OCI-LY3 (cell line): ENCODE data around the gene TNRC18.

Experiments
- H2AFZ ChIP-seq: fragments of 200-600, 300-600 bp; shearing (Covaris generic); 2 replicates; pipeline ENCODE4 v1.6.0; 2014; ENCODE audit warnings: antibody characterized with exemption, low read depth, low read length
- H3K27ac ChIP-seq: fragments of 200-600, 300-600 bp; sonication (generic); 2 replicates; pipeline ENCODE4 v1.5.1; 2014; ENCODE audit warnings: mild to moderate bottlenecking, low read length, moderate library complexity, mixed read lengths
- H3K27me3 ChIP-seq: fragments of 200-600, 300-600 bp; sonication (generic); 2 replicates; pipeline ENCODE4 v1.6.1; 2014; ENCODE audit warnings: low read depth, low read length, mixed read lengths
- H3K36me3 ChIP-seq: fragments of 200-600, 300-600 bp; sonication (generic); replicated peaks from 2 replicates; pipeline ENCODE3; 2014; ENCODE audit warnings: low read depth, low read length, mixed read lengths
- H3K4me1 ChIP-seq: fragments of 300-600, 200-600 bp; sonication (generic); 2 replicates; pipeline ENCODE4 v1.6.1; 2014; ENCODE audit warnings: low read length, mixed read lengths
- H3K4me2 ChIP-seq: fragments of 200-600, 300-600 bp; sonication (generic); 2 replicates; pipeline ENCODE4 v1.6.1; 2014; ENCODE audit warnings: low read length, mixed read lengths
- H3K4me3 ChIP-seq: fragments of 300-600, 200-600 bp; sonication (generic); 2 replicates; pipeline ENCODE4 v1.5.1; 2014; ENCODE audit warnings: antibody characterized with exemption, mild to moderate bottlenecking, low read length, moderate library complexity
- H3K79me2 ChIP-seq: fragments of 300-600, 200-600 bp; shearing (Covaris generic); 2 replicates; pipeline ENCODE4 v1.6.1; 2014; ENCODE audit warnings: mild to moderate bottlenecking, low read length, mixed read lengths
- H3K9ac ChIP-seq: fragments of 300-600, 200-600 bp; shearing (Covaris generic); 2 replicates; pipeline ENCODE4 v1.6.0; 2014; ENCODE audit warnings: mild to moderate bottlenecking, low read length, moderate library complexity
- H3K9me3 ChIP-seq: fragments of 200-600, 300-600 bp; shearing (Covaris generic); 2 replicates; pipeline ENCODE4 v1.6.1; 2014; ENCODE audit warnings: low read length, mixed read lengths; ENCODE audit not compliant: insufficient read depth
- H4K20me1 ChIP-seq: fragments of 200-600, 300-600 bp; sonication (generic); 2 replicates; pipeline ENCODE4 v1.6.1; 2016; ENCODE audit warnings: low read length, mixed read lengths; ENCODE audit not compliant: insufficient read depth
- EZH2phosphoT487 ChIP-seq: fragments of 200-600 bp; shearing (Covaris generic); IDR thresholded peaks from 2 replicates; pipeline ENCODE4 v1.6.1; 2018; ENCODE audit warnings: antibody characterized with exemption, mixed run types, low read depth
- TF ChIP-seq, protein P1 (sequence below): fragments of 200-600, 300-600 bp; sonication (generic); IDR thresholded peaks from 2 replicates; pipeline ENCODE4 v1.5.1; 2014; ENCODE audit warnings: antibody characterized with exemption, low read length, low read depth

TNRC18 gene

DNA sequence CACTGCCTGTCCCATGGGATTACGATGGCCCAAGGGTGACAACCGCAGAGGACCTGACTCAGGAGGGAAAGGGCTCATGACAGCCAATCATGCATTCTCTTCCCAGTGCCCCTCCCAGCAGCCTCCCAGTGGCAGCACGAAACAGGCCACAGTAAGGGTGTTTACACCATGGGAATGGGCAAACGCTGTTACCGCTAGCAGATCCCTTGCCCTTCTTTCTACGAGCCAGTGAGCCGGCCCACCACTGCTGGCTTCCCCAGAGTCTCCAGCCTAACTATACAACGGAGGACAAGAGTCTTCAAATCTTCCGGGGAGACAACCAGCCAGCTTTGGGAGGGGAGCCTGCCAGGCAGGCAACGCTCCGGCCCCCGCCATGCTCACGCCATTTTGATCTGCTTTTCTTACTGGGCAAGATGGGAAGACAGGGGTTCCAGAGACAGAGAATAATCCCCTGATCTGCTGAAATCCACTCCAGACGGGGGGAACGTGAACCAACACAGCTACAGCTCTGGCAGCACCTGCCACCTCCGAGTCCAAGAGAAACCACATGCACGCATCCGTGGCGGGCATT lies 71.1 kb downstream of the TNRC18 start:
- Histone ChIP-seq H3K27me3 (no peaks in the 10 kb centered on the region), H3K9ac (no peak overlapping the region), H3K4me3 (no peak overlapping the region), H3K27ac (no peak overlapping the region), H3K4me2 (no peak overlapping the region), H2AFZ (no peak overlapping the region), H3K36me3 (peaks cover 11% of the 10 kb centered on the region), H3K9me3 (no peaks in the 10 kb centered on the region), H3K79me2 (peaks cover 17% of the 10 kb centered on the region), H4K20me1 (peaks cover 8% of the 10 kb centered on the region; the same call in 1 of the 2 replicates), H3K4me1 (peaks cover 15% of the 10 kb centered on the region)
- TF ChIP-seq EZH2phosphoT487: no peak
- TF ChIP-seq, protein P1, sequence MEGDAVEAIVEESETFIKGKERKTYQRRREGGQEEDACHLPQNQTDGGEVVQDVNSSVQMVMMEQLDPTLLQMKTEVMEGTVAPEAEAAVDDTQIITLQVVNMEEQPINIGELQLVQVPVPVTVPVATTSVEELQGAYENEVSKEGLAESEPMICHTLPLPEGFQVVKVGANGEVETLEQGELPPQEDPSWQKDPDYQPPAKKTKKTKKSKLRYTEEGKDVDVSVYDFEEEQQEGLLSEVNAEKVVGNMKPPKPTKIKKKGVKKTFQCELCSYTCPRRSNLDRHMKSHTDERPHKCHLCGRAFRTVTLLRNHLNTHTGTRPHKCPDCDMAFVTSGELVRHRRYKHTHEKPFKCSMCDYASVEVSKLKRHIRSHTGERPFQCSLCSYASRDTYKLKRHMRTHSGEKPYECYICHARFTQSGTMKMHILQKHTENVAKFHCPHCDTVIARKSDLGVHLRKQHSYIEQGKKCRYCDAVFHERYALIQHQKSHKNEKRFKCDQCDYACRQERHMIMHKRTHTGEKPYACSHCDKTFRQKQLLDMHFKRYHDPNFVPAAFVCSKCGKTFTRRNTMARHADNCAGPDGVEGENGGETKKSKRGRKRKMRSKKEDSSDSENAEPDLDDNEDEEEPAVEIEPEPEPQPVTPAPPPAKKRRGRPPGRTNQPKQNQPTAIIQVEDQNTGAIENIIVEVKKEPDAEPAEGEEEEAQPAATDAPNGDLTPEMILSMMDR: no peak

DNA sequence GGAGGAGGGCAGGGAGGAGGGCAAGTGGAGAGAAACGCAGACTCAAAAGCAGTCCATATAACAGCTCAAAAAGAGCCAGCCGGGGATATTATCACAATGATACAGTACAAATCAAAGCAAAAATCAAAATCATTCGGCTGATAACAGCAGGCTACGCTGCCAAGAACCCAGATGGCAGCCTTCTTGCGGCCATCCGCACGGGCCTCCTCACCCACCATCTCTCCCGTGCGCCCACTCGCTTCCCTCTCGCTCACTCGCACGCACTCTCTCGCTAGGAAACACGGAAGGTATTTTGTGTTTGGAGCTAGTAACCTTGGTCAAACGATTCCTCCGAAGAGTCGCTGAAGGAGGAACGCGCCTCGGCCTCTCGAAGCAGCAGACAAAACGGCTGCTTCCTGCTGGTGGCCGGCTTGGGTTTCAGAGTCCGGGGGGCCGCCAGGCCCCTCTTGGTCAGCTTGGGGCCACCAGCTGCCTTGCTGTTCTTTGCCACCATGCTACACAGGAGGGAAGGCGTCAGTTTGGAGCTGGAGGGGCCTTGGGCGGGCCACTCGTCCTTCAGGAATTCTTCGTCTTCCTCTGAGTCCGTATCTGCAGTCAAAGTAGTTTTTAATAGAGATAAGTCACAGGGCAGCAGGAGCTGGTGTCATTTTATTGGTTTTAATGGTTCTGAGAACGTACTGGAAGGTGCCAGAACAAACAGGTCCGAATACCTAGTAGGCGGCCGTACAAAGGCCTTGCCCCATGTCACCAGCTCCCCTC lies 71.9 kb downstream of the TNRC18 start:
- Histone ChIP-seq H3K4me2 (no peak overlapping the region), H2AFZ (no peak overlapping the region), H3K4me3 (no peak overlapping the region), H3K4me1 (peaks cover 15% of the 10 kb centered on the region), H3K27me3 (no peaks in the 10 kb centered on the region), H3K9me3 (no peaks in the 10 kb centered on the region), H3K9ac (no peak overlapping the region), H3K79me2 (peaks cover 17% of the 10 kb centered on the region), H3K36me3 (peaks cover 11% of the 10 kb centered on the region), H3K27ac (no peak overlapping the region), H4K20me1 (peaks cover 8% of the 10 kb centered on the region; the same call in 1 of the 2 replicates)
- no peak for TF ChIP-seq EZH2phosphoT487
- TF ChIP-seq, protein P1: no peak

DNA sequence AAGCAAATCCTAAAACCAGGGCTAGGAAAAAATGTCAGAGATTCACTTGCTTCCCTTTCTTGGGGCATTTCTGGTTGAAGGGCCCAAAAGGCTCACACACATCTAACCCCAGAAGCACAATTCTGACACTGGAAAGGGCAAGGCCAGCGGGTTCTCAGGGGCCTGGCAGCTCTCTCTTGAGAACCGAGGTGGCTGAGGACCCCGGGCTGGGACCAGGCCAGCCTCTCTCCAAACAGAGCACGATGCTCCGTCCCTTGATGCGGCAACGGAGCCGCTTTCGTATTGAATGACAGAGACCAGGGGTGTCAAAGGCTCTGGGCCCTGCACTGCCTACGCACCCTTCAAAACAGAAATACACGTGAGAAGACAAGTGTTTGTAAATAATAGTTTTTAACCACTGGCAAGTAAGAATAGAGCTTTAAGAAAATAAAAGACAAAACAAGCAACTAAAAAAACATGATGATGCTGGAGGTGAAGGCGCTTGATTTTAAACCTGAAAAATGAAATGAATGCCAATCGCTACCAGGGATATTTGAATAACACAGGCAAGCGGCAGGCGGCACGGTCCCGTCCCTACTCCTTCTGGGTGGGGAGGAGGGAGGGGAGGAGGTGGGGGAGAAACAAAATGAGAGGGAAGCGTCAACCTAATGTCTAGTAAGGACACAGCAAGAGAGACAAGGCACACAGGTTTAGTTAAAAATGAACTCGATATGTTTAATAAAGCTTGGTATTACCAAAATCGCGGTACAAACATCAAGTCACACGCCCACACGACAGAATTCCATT lies 72.8 kb downstream of the TNRC18 start:
- H3K36me3 ChIP-seq: peaks cover 7% of the 10 kb centered on the region
- H3K79me2 ChIP-seq: peaks cover 17% of the 10 kb centered on the region
- H3K4me1 ChIP-seq: peaks cover 15% of the 10 kb centered on the region
- H3K4me2 ChIP-seq: no peak overlapping the region
- H4K20me1 ChIP-seq: peaks cover 8% of the 10 kb centered on the region; the same call in 1 of the 2 replicates
- H3K27ac ChIP-seq: no peak overlapping the region
- H3K9ac ChIP-seq: no peak overlapping the region
- no peak overlapping the region for H3K4me3 ChIP-seq
- no peaks in the 10 kb centered on the region for H3K9me3 ChIP-seq
- no peaks in the 10 kb centered on the region for H3K27me3 ChIP-seq
- TF ChIP-seq, protein P1: no peak
- TF ChIP-seq EZH2phosphoT487: no peak
- H2AFZ ChIP-seq: no peak overlapping the region

DNA sequence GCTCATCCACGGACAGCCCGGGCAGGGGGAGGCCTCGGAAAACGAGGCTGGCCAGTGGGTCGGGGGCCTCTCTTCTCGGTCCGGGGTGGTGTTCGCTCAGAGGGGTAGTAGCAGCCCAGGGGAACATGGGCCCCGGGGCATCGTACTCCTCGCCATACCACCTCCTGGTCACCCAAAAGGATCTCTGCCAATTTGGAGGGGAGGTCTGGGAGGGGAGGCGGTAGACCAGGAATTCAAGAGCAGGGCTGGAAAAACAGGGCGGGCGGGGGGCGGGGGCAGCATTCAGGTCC lies 73.5 kb downstream of the TNRC18 start:
- Histone ChIP-seq H3K4me2 (no peak overlapping the region), H3K79me2 (peaks cover 17% of the 10 kb centered on the region), H3K4me1 (peaks cover 9% of the 10 kb centered on the region), H3K27ac (no peak overlapping the region), H2AFZ (no peak overlapping the region), H3K9ac (no peak overlapping the region), H3K27me3 (no peaks in the 10 kb centered on the region), H3K4me3 (no peak overlapping the region), H3K9me3 (no peaks in the 10 kb centered on the region), H3K36me3 (peaks cover 9% of the 10 kb centered on the region), H4K20me1 (peaks cover 8% of the 10 kb centered on the region; the same call in 1 of the 2 replicates)
- TF ChIP-seq, protein P1: no peak
- TF ChIP-seq EZH2phosphoT487: no peak
